ENCODE results near the gene IL18BP.

- TF ChIP-seq CTCF (IDR thresholded peaks at IDR 0.05) (no peak), EZH2 (IDR thresholded peaks at IDR 0.05; ENCODE audit: borderline replicate concordance, insufficient read depth, low read depth, low read length, poor library complexity, severe bottlenecking) (no peak)
Observed at GRCh38 chr11:72039856-72040401, 41.2 kb downstream of the IL18BP start.

Data from B cell (primary cell).